ENCODE measurements around the gene FAM228B.

- TF ChIP-seq ESRRA (IDR thresholded peaks at IDR 0.05; ENCODE audit: borderline replicate concordance, low read depth) (no peak), CREM (IDR thresholded peaks at IDR 0.05; ENCODE audit: low read depth) (no peak), HBP1 (CRISPR knock-in tag; IDR thresholded peaks at IDR 0.05) (no peak), JUN (IDR thresholded peaks at IDR 0.05; ENCODE audit: borderline replicate concordance, low read depth, low read length) (no peak), JUN (CRISPR knock-in tag; IDR thresholded peaks at IDR 0.05; ENCODE audit: borderline replicate concordance) (no peak)
- TF ChIP-seq, protein P1, sequence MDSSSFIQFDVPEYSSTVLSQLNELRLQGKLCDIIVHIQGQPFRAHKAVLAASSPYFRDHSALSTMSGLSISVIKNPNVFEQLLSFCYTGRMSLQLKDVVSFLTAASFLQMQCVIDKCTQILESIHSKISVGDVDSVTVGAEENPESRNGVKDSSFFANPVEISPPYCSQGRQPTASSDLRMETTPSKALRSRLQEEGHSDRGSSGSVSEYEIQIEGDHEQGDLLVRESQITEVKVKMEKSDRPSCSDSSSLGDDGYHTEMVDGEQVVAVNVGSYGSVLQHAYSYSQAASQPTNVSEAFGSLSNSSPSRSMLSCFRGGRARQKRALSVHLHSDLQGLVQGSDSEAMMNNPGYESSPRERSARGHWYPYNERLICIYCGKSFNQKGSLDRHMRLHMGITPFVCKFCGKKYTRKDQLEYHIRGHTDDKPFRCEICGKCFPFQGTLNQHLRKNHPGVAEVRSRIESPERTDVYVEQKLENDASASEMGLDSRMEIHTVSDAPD (CRISPR knock-in tag; IDR thresholded peaks at IDR 0.05): no peak
Observed at GRCh38 chr2:24163186-24163585, 39.9 kb downstream of the FAM228B start.
